Measurements from ENCODE around the gene CAMKK1.

GRCh38 chr17:3812771-3813170 lies 80.1 kb downstream of the CAMKK1 start:
- TF ChIP-seq CTCF (IDR thresholded peaks at IDR 0.05) (no peak), POLR2A (IDR thresholded peaks at IDR 0.05) (no peak)
